Stimulated activated naive CD8-positive, alpha-beta T cell treated with anti-CD3 and anti-CD28 coated beads, Interleukin-15, Interleukin-2, amounts not matched to agents 100 U/mL and 50 U/mL, for 24 hours (primary cell): ENCODE data around the gene KRTAP3-1.
"Not testable (repeated sequence)": the region's sequence is repeated elsewhere in the genome, so short reads cannot be mapped to it uniquely, and the experiment has no call there.

Experiments
- ATAC-seq: fragments of 150-1000 bp; cut with Tn5 transposase; one replicate; pipeline ENCODE4 v1.10.0; 2021
- DNase-seq: peaks from one replicate; pipeline ENCODE4 v3.0.0; 2021

The KRTAP3-1 gene

GRCh38 chr17:41008811-41009210 is at the start of gene KRTAP3-1:
Gene KRTAP3-1 (minus strand): TSS chr17:41009128. CDS start chr17:41009074, 54 bp downstream.
- DNase-seq (no peak), ATAC-seq (no peak)

DNA sequence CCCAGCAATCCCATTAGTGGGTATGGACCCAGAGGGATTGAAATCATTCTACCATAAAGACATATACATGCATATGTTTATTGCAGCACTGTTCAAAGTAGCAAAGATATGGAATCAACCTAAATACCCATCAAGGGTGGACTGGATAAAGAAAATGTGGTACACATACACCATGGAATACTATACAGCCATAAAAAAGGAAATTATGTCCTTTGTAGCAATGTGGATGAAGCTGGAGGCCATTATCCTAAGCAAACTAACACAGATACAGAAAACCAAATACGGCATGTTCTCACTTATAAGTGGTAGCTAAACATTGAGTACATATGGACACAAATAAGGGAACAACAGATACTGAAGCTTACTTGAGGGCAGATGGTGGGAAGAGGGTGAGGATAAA is 48.6 kb upstream of the KRTAP3-1 start:
- DNase-seq (no peak), ATAC-seq (no peak)

DNA sequence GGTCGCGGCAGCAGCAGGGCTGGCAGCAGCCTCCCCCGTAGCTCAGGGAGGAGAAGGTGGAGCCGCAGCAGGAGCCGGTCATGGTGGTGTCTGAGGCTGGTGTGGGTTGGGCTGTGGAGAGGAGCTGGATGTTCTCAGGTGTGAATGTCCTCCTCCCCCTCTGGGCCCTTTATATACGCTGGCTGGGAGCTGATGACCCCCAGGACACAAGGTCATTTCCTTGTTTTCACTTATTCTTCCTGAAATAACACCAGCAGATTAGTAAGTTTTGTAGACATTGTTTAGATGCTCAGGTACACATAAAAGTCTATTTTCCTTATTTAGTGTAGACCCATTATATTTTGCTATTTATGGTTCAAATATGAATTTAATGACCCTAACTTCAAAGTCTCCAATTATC is 46.2 kb upstream of the KRTAP3-1 start, which contains the start of gene KRTAP2-2:
Gene KRTAP2-2 (minus strand): TSS at position 101 of the 400 bp plus-strand sequence. CDS start 19 bp downstream, at position 82.
- not testable (repeated sequence) for DNase-seq, ATAC-seq

DNA sequence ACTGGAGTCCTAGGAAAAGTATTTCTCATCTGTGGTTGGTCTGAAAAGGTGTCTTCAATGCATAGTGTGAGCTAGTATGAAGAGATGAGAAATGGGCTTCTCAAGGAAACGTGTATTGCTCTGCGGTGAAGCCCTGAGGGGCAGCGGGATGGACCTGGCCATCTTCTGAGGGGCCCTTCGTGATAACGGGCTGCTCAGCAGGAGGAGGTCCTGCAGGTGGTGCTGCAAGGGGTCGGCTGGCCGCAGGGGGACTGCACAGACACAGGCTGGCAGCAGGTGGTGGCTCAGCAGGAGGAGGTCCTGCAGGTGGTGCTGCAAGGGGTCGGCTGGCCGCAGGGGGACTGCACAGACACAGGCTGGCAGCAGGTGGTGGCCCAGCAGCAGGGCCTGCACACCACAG is 45.6 kb upstream of the KRTAP3-1 start:
- not testable (repeated sequence) for ATAC-seq, DNase-seq

DNA sequence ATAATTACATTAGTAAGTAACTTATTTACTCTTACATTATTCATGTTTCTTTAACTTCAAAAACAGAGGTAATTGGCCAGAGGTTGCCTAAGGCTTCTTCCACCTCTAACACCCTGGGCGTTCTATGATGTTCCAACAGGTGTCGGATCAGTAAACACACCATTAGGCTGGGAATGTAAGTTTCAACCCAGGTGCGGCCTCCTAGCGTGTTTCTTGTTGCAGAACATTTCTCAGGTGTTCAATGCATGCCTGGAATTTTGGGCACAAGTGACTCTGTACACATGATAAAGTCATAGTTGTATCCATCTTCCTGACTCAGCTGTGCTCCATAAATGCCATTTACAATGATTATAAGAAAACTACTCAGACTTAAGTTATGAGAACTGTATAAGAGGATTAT is 45.1 kb upstream of the KRTAP3-1 start:
- DNase-seq (no peak), ATAC-seq (no peak)

DNA sequence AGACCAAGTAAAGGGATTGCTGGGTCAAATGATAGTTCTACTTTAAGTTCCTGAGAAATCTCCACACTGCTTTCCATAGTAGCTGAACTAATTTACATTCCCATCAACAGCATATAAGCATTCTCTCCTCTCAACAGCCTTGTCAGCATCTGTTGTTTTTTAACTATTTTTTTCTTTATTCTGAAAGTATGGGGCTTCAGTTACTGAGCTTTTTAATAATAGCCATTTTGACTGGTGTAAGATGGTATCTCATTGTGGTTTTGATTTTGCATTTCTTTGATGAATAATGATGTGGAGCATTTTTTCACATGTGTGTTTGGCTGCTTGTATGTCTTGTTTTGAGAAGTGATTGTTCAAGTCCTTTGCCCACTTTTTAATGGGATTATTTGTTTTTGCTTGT is 43.6 kb upstream of the KRTAP3-1 start:
- DNase-seq, result no peak
- ATAC-seq, result no peak

- no peak for DNase-seq
- no peak for ATAC-seq
These were observed 40.2 kb upstream of the KRTAP3-1 start for GRCh38 chr17:41049110-41049509.

GRCh38 chr17:41048441-41048840 is 39.5 kb upstream of the KRTAP3-1 start:
- no peak for ATAC-seq
- DNase-seq, result no peak

DNA sequence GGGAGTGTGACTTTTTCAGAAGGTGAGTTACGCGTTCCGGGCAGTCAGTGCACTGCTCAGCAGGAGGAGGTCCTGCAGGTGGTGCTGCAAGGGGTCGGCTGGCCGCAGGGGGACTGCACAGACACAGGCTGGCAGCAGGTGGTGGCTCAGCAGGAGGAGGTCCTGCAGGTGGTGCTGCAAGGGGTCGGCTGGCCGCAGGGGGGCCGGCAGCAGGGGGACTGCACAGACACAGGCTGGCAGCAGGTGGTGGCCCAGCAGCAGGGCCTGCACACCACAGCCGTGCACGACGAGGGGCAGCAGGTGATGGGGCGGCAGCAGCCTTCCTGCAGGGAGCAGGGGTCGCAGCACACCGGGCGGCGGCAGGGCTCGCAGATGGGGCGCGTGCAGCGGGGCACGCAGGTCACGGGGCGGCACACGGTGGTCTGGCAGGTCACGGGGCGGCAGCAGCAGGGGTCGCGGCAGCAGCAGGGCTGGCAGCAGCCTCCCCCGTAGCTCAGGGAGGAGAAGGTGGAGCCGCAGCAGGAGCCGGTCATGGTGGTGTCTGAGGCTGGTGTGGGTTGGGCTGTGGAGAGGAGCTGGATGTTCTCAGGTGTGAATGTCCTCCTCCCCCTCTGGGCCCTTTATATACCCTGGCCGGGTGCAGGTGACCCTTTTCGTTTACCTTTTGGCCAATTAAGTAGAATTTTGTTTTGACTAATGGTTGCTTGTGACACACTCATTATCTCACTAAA is 38.0 kb upstream of the KRTAP3-1 start, which contains the start of gene KRTAP2-1:
Gene KRTAP2-1 (minus strand): TSS at position 582 of the 731 bp plus-strand sequence. CDS start 49 bp downstream, at position 533.
- ATAC-seq, DNase-seq: not testable (repeated sequence)

GRCh38 chr17:41042953-41043352 is 34.0 kb upstream of the KRTAP3-1 start:
- DNase-seq (no peak), ATAC-seq (no peak)

DNA sequence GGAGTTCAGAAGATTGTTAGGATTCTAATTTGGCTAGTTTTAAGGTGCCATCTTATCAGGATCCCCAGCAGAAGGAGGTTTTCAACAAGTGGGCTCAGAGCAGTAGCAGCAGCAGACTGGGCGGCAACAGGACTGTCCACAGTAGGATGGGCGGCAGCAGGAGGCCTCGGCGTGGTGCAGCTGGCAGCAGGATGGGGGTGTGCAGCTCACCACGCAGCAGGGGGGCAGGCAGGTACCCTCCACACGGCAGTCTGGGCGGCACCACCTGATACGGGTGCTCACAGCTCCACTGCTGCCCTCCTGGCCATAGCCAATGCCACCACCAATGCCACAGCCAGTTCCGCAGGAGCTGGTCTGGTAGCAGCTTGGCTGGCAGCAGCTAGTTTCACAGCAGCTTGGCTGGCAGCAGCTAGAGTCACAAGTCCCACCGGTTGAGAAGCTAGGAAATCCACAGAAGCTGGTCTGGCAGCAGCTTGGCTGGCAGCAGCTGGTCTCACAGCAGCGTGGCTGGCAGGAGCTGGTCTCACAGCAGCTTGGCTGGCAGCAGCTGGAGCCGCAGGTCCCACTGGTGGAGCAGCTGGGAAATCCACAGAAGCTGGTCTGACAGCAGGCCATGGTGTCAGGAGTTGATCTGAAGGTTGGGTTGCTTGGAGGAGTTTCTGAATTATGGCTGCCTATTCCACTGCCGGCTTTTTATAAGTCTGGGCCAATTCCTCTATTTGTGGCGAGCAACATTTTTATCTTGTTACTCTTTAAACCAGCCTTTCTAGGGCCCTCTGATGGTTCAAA is 32.0 kb upstream of the KRTAP3-1 start, which contains the start of gene KRTAP1-1:
Gene KRTAP1-1 (minus strand): TSS at position 668 of the 789 bp plus-strand sequence. CDS start 53 bp downstream, at position 615.
- not testable (repeated sequence) for ATAC-seq, DNase-seq

- ATAC-seq, result no peak
- no peak for DNase-seq
These were observed 29.0 kb upstream of the KRTAP3-1 start for GRCh38 chr17:41037853-41038350.

GRCh38 chr17:41034346-41034935 is 25.5 kb upstream of the KRTAP3-1 start, which contains the start of gene KRTAP1-3:
Gene KRTAP1-3 (minus strand): TSS chr17:41034874. CDS start chr17:41034821, 53 bp downstream.
- ATAC-seq, DNase-seq: not testable (repeated sequence)

DNA sequence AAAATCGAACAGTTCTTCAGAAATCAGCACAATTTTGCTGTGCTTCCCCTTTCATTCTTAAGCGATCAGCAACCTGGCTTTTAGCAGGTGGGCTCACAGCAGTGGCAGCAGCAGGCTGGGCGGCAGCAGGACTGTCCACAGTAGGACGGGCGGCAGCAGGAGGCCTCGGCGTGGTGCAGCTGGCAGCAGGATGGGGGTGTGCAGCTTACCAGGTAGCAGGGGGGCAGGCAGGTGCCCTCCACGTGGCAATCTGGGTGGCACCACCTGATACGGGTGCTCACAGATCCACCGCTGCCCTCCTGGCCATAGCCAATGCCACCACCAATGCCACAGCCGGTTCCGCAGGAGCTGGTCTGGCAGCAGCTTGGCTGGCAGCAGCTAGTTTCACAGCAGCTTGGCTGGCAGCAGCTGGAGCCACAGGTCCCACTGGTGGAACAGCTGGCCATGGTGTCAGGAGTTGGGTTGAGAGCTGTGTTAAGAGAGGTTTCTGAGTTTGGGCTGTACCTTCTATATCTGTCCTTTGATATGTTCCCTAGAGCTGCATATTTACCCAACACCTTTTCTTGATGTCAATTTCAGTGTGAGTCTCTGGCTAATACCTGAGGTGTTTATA is 20.8 kb upstream of the KRTAP3-1 start, which contains the start of gene KRTAP1-4:
Gene KRTAP1-4 (minus strand): TSS at position 563 of the 613 bp plus-strand sequence. CDS start 117 bp downstream, at position 446.
- DNase-seq, result no peak
- no peak for ATAC-seq

DNA sequence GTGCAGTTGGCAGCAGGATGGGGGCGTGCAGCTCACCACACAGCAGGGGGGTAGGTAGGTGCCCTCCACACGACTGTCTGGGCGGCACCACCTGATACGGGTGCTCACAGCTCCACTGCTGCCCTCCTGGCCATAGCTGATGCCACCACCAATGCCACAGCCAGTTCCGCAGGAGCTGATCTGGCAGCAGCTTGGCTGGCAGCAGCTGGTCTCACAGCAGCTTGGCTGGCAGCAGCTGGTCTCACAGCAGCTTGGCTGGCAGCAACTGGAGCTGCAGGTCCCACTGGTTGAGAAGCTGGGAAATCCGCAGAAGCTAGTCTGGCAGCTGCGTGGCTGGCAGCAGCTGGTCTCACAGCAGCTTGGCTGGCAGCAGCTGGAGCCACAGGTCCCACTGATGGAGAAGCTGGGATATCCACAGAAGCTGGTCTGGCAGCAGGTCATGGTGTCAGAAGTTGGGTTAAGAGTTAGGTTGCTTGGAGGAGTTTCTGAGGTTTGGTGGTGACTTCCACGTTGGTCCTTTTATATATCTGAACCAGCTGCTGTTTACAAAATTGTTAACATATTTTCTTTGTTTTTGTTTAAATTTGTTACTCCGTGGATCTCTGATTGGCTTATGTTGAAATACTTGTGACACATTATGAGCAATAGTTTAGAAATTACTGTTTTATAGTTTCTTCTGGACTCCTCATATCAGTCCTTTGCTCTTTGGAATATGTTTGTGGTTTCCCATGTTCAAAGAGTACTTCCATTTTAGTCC is 18.0 kb upstream of the KRTAP3-1 start, which contains the start of gene KRTAP1-5:
Gene KRTAP1-5 (minus strand): TSS at position 494 of the 757 bp plus-strand sequence. CDS start 53 bp downstream, at position 441.
- no peak for ATAC-seq

DNA sequence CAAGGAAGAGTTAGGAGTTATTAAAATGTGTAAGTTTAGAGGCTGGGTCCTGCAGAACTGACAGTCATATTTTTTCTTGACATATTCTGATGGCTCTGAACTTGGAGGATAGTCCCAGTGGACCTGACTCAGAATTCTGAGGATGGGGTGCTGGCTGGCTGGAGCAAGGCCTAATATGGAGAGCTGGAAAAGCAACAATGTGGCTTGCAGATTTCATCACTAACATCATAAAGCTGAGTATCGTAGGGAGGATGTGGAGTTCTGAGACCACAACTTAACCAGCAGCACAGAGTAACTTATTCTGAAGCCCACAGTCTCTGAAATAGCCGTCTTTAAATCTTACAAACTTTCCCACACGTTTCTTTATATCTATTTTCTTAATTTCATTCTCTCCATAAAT is 15.8 kb upstream of the KRTAP3-1 start:
- DNase-seq, result no peak
- ATAC-seq, result no peak

More for the DNA sequence above, 18.0 kb upstream of the KRTAP3-1 start, which contains the start of gene KRTAP1-5:
- no peak for DNase-seq

DNA sequence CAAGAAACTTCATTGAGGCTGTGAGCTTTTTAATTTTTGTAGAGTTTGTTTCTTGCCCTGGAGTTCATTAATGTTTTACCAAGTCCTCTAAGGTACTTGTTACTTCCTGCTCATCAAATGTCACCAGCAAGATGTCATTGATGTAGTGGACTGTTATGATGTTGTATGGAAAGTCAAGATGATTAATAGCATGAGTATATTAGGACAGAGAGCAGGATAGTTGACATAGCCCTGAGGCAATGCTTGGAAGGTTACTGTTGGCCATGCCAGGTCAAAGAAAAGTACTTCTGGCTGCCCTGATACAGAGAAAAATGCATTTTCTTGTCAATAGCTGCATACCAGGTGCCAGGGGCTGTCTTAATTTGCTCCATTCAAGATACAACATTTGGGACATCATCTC is 11.4 kb upstream of the KRTAP3-1 start:
- DNase-seq (no peak), ATAC-seq (no peak)

- DNase-seq, result no peak
- no peak for ATAC-seq
These were observed 10.5 kb upstream of the KRTAP3-1 start for GRCh38 chr17:41019415-41019814.

GRCh38 chr17:41018541-41018940 is 9.6 kb upstream of the KRTAP3-1 start:
- ATAC-seq, result no peak
- DNase-seq, result no peak

- DNase-seq (no peak), ATAC-seq (no peak)
These were observed 7.8 kb upstream of the KRTAP3-1 start for GRCh38 chr17:41016578-41017215.
